Body of pancreas (tissue), 4 donors: Measurements from ENCODE around the gene KRT82.

Source experiments
- CTCF ChIP-seq, 7 experiments: fragments of 450-650 bp in 4 of 7; fragments of 200-600 bp in 3 of 7; sonication (generic) in 3 of 7; IDR thresholded peaks; one replicate each; pipeline ENCODE4 v1.5.1; 2016 to 2019; ENCODE audit warnings: antibody characterized with exemption in 7 of 7
- POLR2A ChIP-seq, 3 donors: fragments of 450-650 bp; IDR thresholded peaks; one replicate each; pipeline ENCODE4 v1.6.1; 2016; ENCODE audit warnings: antibody characterized with exemption in 3 of 3, mild to moderate bottlenecking in 2 of 3

- TF ChIP-seq POLR2A (IDR thresholded peaks at IDR 0.05): no peak
- no peak for TF ChIP-seq CTCF (IDR thresholded peaks at IDR 0.05)
Measured at GRCh38 chr12:52426034-52426433, 19.9 kb upstream of the KRT82 start.
